ENCODE data around the gene TOMM34. TPM values are rescaled to one million over a fixed set of nuclear protein-coding genes. Genes with fewer than 3 reads are reported as not detected.

TOMM34 gene, protein sequence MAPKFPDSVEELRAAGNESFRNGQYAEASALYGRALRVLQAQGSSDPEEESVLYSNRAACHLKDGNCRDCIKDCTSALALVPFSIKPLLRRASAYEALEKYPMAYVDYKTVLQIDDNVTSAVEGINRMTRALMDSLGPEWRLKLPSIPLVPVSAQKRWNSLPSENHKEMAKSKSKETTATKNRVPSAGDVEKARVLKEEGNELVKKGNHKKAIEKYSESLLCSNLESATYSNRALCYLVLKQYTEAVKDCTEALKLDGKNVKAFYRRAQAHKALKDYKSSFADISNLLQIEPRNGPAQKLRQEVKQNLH
- 1 to 10 TPM; 7.6 to 8.5 TPM for total RNA-seq
- 10 to 100 TPM; 18.7 to 23.4 TPM for polyA plus RNA-seq

DNA sequence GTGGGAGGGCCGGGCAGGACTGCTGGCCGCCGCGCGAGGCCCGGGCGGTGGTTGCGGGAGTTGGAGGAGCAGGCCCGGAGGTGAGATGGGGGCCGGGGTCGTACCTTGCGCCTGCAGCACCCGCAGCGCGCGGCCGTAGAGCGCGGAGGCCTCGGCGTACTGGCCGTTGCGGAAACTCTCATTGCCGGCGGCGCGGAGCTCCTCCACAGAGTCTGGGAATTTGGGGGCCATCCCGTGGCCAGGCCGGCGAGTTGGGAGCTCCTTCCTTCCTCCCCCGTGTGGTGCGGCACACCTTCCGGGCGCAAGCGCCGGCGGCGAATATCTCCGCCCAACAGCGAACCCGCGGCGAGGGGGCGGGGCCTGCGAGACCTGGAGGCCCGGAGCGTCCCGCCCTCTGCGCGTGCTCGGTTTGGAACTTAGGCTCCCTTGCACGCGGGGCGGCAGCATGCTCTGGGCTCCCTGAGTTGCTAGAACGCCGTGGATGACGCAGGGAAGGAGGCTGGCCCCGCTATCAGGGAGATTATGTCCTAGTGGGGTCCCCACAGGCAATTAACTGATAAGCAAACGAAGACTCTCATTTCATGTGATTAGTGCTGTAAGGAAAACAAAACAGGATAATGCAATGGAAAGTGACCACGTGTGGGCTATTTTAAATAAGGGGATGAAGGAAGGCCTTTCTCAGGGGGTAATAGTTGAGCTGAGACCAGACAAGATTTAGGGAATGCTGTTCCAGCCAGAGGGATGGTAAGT is at the start of gene TOMM34:
Gene TOMM34, minus strand, starts transcription at position 295 of the 750 bp plus-strand sequence. Its CDS starts 64 bp downstream, at position 231.
- Mint-ChIP-seq H3K9me3 (no peaks in the 10 kb centered on the region), H3K36me3 (peaks cover 15 to 17% of the 10 kb centered on the region in 2 donors), H3K27ac (peak within 1 kb of the TSS; percentile 84 to 99 (median 96)), H3K4me1 (peaks cover 35 to 51% (median 38%) of the 10 kb centered on the region in 4 donors), H3K27me3 (no peaks in the 10 kb centered on the region), H3K4me3 (peak within 1 kb of the TSS; percentile 94 to 100 (median 98))
- DNase-seq, result peak; percentile 89 to 91 (median 90)
- peak within 1 kb of the TSS; percentile 54 to 67 for H3K4me3 ChIP-seq (ENCODE audit: low read length in 2 of 2)
- H3K27ac ChIP-seq (ENCODE audit: low read depth, low read length), result peak within 1 kb of the TSS; percentile 66
- intact Hi-C loops (cut with micrococcal nuclease), result loop anchor here (2.0 to 10.0 kb wide), 2 partner anchors 19 to 745 kb away; partner anchors contain the start of gene OSER1
- peaks cover 12% of the 10 kb centered on the region for H3K36me3 ChIP-seq (ENCODE audit: insufficient read depth, low read length)
- H3K27me3 ChIP-seq (ENCODE audit: insufficient read depth, low read length), result no peaks in the 10 kb centered on the region
- ChIA-PET CTCF (ENCODE audit: partially characterized antibody) (interaction anchor here (0.8 to 5.3 kb wide), 16 partner anchors 9 to 136 kb away, joined by 3 to 28 read pairs (median 5); partner anchors contain the start of gene YWHAB), POLR2A (ENCODE audit: partially characterized antibody) (interaction anchor here (0.6 to 7.9 kb wide), 10 partner anchors 11 to 975 kb away, joined by 3 to 78 read pairs (median 5); partner anchors contain the start of gene YWHAB)
- no peaks in the 10 kb centered on the region for H3K9me3 ChIP-seq (ENCODE audit: control insufficient read depth in 1 of 2, low read length in 2 of 2)
- peaks cover 34% of the 10 kb centered on the region for H3K4me1 ChIP-seq (ENCODE audit: insufficient read depth, low read length)

DNA sequence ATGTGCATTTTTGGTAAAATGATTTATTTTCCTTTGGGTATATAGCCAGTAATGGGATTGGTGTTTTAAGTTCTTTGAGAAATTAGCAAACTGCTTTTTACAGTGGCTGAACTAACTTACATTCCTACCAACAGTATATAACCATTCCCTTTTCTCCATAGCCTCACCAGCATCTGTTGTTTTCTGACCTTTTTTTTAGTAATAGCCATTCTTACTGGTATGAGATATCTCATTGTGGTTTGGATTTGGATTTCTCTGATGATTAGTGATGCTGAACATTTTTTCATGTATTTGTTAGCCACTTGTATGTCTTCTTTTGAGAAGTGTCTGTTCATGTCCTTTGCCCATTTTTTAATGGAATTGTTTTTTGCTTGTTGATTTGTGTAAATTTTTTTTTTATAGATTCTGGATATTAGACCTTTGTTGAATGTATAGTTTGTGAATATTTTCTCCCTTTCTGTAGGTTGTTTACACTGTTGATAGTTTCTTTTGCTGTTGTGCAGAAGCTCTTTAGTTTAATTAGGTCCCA is 48.4 kb upstream of the TOMM34 start:
- no peaks in the 10 kb centered on the region for H3K27me3 ChIP-seq (ENCODE audit: insufficient read depth, low read length)
- POLR2A ChIA-PET (ENCODE audit: partially characterized antibody), result interaction anchor here (1.5 kb wide), 1 partner anchor 11 kb away, joined by 4 read pairs; no protein-coding TSS in a partner anchor
- Mint-ChIP-seq H3K27ac (peak overlapping the region; percentile 3 to 82 (median 16)), H3K4me3 (peak overlapping the region in 1 of 8 donors; percentile 27), H3K9me3 (no peaks in the 10 kb centered on the region), H3K36me3 (peaks cover 43 to 70% of the 10 kb centered on the region in 2 donors), H3K4me1 (peaks cover 39 to 69% (median 50%) of the 10 kb centered on the region in 4 donors), H3K27me3 (no peaks in the 10 kb centered on the region)
- H3K4me3 ChIP-seq (ENCODE audit: low read length in 2 of 2), result no peak overlapping the region
- H3K36me3 ChIP-seq (ENCODE audit: insufficient read depth, low read length), result peaks cover 49% of the 10 kb centered on the region
- DNase-seq, result no peak
- H3K9me3 ChIP-seq (ENCODE audit: control insufficient read depth in 1 of 2, low read length in 2 of 2), result no peaks in the 10 kb centered on the region
- intact Hi-C loops (cut with micrococcal nuclease), result no loop called here
- H3K27ac ChIP-seq (ENCODE audit: low read depth, low read length), result no peak overlapping the region
- H3K4me1 ChIP-seq (ENCODE audit: insufficient read depth, low read length), result peaks cover 55% of the 10 kb centered on the region
- CTCF ChIA-PET (ENCODE audit: partially characterized antibody), result interaction anchor here (2.4 kb wide), 1 partner anchor 11 kb away, joined by 6 read pairs; no protein-coding TSS in a partner anchor

DNA sequence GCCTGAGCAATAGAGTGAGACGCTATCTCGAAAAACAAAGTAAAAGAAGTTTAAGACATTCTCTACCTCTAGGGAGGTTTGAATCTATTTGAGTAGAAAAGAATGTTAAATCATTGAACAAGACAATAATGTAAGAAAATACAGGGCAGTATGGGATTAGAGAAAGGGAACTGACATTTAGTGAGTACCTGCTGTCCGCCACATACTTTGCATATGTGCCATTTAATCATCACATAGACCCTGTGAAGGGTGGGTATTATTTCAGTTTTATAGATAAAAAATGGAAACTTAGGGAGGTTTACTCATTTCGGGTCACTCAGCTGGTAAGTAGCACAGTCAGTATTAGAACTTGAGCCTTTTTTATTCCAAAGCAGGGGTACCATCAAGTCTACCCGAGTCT is 37.5 kb upstream of the TOMM34 start:
- Histone ChIP-seq H3K27ac (ENCODE audit: low read depth, low read length) (no peak overlapping the region), H3K36me3 (ENCODE audit: insufficient read depth, low read length) (peaks cover 80% of the 10 kb centered on the region), H3K4me3 (ENCODE audit: low read length in 2 of 2) (no peak overlapping the region), H3K27me3 (ENCODE audit: insufficient read depth, low read length) (no peaks in the 10 kb centered on the region), H3K9me3 (ENCODE audit: control insufficient read depth in 1 of 2, low read length in 2 of 2) (no peaks in the 10 kb centered on the region), H3K4me1 (ENCODE audit: insufficient read depth, low read length) (peaks cover 60% of the 10 kb centered on the region)
- ChIA-PET CTCF (ENCODE audit: partially characterized antibody) (interaction anchor here (3.1 to 5.4 kb wide), 2 partner anchors 15 to 99 kb away, joined by 12 to 29 read pairs; no protein-coding TSS in a partner anchor), POLR2A (ENCODE audit: partially characterized antibody) (interaction anchor here (0.6 to 3.3 kb wide), 6 partner anchors 10 to 73 kb away, joined by 3 to 16 read pairs (median 6); no protein-coding TSS in a partner anchor)
- intact Hi-C loops (cut with micrococcal nuclease), result loop anchor here (5.0 kb wide), 1 partner anchor 40 kb away; no protein-coding TSS in a partner anchor
- H3K9me3 Mint-ChIP-seq, result peaks cover 0 to 2% (median 0%) of the 10 kb centered on the region in 8 donors
- DNase-seq, result no peak
- peak overlapping the region in 1 of 8 donors; percentile 17 for H3K4me3 Mint-ChIP-seq
- H3K36me3 Mint-ChIP-seq, result peaks cover 69 to 80% of the 10 kb centered on the region in 2 donors
- peaks cover 43 to 82% (median 62%) of the 10 kb centered on the region in 4 donors for H3K4me1 Mint-ChIP-seq
- H3K27me3 Mint-ChIP-seq, result no peaks in the 10 kb centered on the region
- H3K27ac Mint-ChIP-seq, result peak overlapping the region; percentile 11 to 90 (median 61)

DNA sequence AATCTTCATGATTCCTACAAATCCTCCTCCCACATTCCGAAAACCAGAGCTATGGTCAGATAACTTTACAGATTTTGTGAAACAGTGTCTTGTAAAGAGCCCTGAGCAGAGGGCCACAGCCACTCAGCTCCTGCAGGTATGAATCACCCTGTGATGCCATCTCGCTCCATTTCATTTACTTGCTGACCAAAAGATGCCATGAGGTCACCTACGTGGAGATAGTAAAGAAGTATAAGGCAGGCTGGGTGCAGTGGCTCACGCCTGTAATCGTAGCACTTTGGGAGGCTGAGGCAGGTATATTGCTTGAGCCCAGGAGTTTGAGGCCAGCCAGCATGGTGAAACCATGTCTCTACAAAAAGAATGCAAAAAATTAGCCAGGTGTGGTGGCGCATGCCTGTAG is 37.0 kb upstream of the TOMM34 start:
- peak overlapping the region; percentile 11 to 90 (median 61) for H3K27ac Mint-ChIP-seq
- Histone ChIP-seq H3K27me3 (ENCODE audit: insufficient read depth, low read length) (no peaks in the 10 kb centered on the region), H3K4me3 (ENCODE audit: low read length in 2 of 2) (no peak overlapping the region), H3K27ac (ENCODE audit: low read depth, low read length) (no peak overlapping the region), H3K36me3 (ENCODE audit: insufficient read depth, low read length) (peaks cover 75% of the 10 kb centered on the region), H3K9me3 (ENCODE audit: control insufficient read depth in 1 of 2, low read length in 2 of 2) (no peaks in the 10 kb centered on the region), H3K4me1 (ENCODE audit: insufficient read depth, low read length) (peaks cover 60% of the 10 kb centered on the region)
- no peak for DNase-seq
- H3K4me1 Mint-ChIP-seq, result peaks cover 44 to 84% (median 64%) of the 10 kb centered on the region in 4 donors
- peak overlapping the region in 1 of 8 donors; percentile 39 for H3K4me3 Mint-ChIP-seq
- ChIA-PET POLR2A (ENCODE audit: partially characterized antibody) (interaction anchor here (1.2 to 3.3 kb wide), 5 partner anchors 11 to 30 kb away, joined by 3 to 16 read pairs (median 5); no protein-coding TSS in a partner anchor), CTCF (ENCODE audit: partially characterized antibody) (interaction anchor here (0.7 to 5.4 kb wide), 8 partner anchors 11 to 99 kb away, joined by 3 to 29 read pairs (median 4); no protein-coding TSS in a partner anchor)
- H3K36me3 Mint-ChIP-seq, result peaks cover 67 to 80% of the 10 kb centered on the region in 2 donors
- peaks cover 0 to 2% (median 0%) of the 10 kb centered on the region in 8 donors for H3K9me3 Mint-ChIP-seq
- intact Hi-C loops (cut with micrococcal nuclease), result loop anchor here (5.0 kb wide), 1 partner anchor 40 kb away; no protein-coding TSS in a partner anchor
- H3K27me3 Mint-ChIP-seq, result no peaks in the 10 kb centered on the region

DNA sequence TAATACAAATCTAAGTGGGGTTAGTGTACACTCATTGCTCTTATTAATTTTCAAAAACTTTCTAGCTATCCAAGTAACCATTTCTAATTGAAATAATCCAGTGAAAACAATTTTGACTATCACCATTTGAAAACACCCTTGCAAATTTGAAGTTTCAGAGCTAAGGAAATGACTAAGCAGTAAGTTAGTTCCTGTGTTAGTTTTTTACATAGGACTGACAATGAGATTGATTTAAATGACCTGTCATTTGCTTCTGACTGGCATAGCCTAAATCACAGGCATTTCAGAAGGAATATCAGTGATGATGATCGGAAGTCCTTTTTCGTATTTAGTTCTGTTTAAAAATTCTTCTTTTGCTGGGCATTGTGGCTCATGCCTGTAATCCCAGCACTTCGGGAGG is 33.1 kb upstream of the TOMM34 start:
- ChIA-PET POLR2A (ENCODE audit: partially characterized antibody) (interaction anchor here (0.7 to 5.7 kb wide), 6 partner anchors 14 to 85 kb away, joined by 3 to 91 read pairs (median 4); partner anchors contain the start of genes STK4 and TOMM34), CTCF (ENCODE audit: partially characterized antibody) (interaction anchor here (0.6 to 1.8 kb wide), 6 partner anchors 10 to 78 kb away, joined by 3 to 5 read pairs (median 4); partner anchors contain the start of gene TOMM34)
- Mint-ChIP-seq H3K36me3 (peaks cover 53 to 74% of the 10 kb centered on the region in 2 donors), H3K27me3 (no peaks in the 10 kb centered on the region), H3K9me3 (no peaks in the 10 kb centered on the region), H3K27ac (peak overlapping the region; percentile 20 to 90 (median 66)), H3K4me3 (peak overlapping the region; percentile 17 to 80 (median 50)), H3K4me1 (peaks cover 49 to 88% (median 72%) of the 10 kb centered on the region in 4 donors)
- peaks cover 40% of the 10 kb centered on the region for H3K36me3 ChIP-seq (ENCODE audit: insufficient read depth, low read length)
- no peak overlapping the region for H3K4me3 ChIP-seq (ENCODE audit: low read length in 2 of 2)
- intact Hi-C loops (cut with micrococcal nuclease), result loop anchor here (5.0 kb wide), 1 partner anchor 36 kb away; no protein-coding TSS in a partner anchor
- H3K27me3 ChIP-seq (ENCODE audit: insufficient read depth, low read length), result no peaks in the 10 kb centered on the region
- DNase-seq, result no peak
- no peaks in the 10 kb centered on the region for H3K9me3 ChIP-seq (ENCODE audit: control insufficient read depth in 1 of 2, low read length in 2 of 2)
- peaks cover 82% of the 10 kb centered on the region for H3K4me1 ChIP-seq (ENCODE audit: insufficient read depth, low read length)
- H3K27ac ChIP-seq (ENCODE audit: low read depth, low read length), result peak overlapping the region; percentile 36

DNA sequence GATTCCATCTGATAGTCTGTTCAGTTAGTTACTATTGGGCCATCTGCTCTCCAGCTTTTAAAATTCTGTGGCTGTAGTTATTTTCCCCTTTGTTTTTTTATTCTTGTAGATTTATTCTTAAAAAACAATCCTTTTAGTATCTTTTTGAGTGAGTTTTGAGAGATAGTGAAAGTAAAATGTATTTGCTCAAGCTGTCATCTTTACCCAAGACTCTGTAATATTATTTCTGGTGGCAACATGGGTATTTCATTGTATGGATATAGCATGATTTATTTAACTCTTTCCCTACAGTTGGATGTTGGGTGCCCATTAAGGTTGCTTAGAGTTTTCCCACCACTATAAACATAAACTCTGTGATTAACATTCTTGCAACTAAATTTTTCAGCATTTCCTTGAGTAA is 30.8 kb upstream of the TOMM34 start:
- Histone ChIP-seq H3K27me3 (ENCODE audit: insufficient read depth, low read length) (no peaks in the 10 kb centered on the region), H3K4me1 (ENCODE audit: insufficient read depth, low read length) (peaks cover 94% of the 10 kb centered on the region), H3K4me3 (ENCODE audit: low read length in 2 of 2) (peak overlapping the region; percentile 25 to 34), H3K9me3 (ENCODE audit: control insufficient read depth in 1 of 2, low read length in 2 of 2) (no peaks in the 10 kb centered on the region), H3K27ac (ENCODE audit: low read depth, low read length) (peak overlapping the region; percentile 68), H3K36me3 (ENCODE audit: insufficient read depth, low read length) (peaks cover 24% of the 10 kb centered on the region)
- Mint-ChIP-seq H3K36me3 (peaks cover 44 to 71% of the 10 kb centered on the region in 2 donors), H3K4me1 (peaks cover 43 to 89% (median 69%) of the 10 kb centered on the region in 4 donors), H3K27ac (peak overlapping the region; percentile 82 to 94 (median 91)), H3K27me3 (no peaks in the 10 kb centered on the region), H3K4me3 (peak overlapping the region; percentile 73 to 89 (median 88)), H3K9me3 (no peaks in the 10 kb centered on the region)
- intact Hi-C loops (cut with micrococcal nuclease), result loop anchor here (1.0 to 5.0 kb wide), 2 partner anchors 25 to 34 kb away; partner anchors contain the start of gene STK4
- ChIA-PET POLR2A (ENCODE audit: partially characterized antibody) (interaction anchor here (1.2 to 5.7 kb wide), 5 partner anchors 9 to 32 kb away, joined by 4 to 91 read pairs (median 6); partner anchors contain the start of gene STK4), CTCF (ENCODE audit: partially characterized antibody) (interaction anchor here (1.0 to 2.0 kb wide), 4 partner anchors 12 to 31 kb away, joined by 3 to 11 read pairs (median 4); partner anchors contain the start of genes STK4 and TOMM34)
- no peak for DNase-seq

Data from CD4-positive, alpha-beta memory T cell (primary cell).